BLaER1 (cell line): ENCODE results near the gene ADAP1.

ENCODE experiments used
- H3K27ac ChIP-seq: shearing (Covaris generic); formaldehyde crosslinking; 2 replicates; pipeline ENCODE4 v1.8.1; 2022
- H3K27me3 ChIP-seq: shearing (Covaris generic); formaldehyde crosslinking; 2 replicates; pipeline ENCODE4 v1.8.1; 2022
- H3K36me3 ChIP-seq: shearing (Covaris generic); formaldehyde crosslinking; 2 replicates; pipeline ENCODE4 v1.8.1; 2022
- H3K4me1 ChIP-seq: shearing (Covaris generic); formaldehyde crosslinking; 2 replicates; pipeline ENCODE4 v1.8.1; 2022
- H3K4me2 ChIP-seq: shearing (Covaris generic); formaldehyde crosslinking; 2 replicates; pipeline ENCODE4 v1.8.1; 2022
- H3K4me3 ChIP-seq: shearing (Covaris generic); formaldehyde crosslinking; 2 replicates; pipeline ENCODE4 v1.8.1; 2022
- H3K9ac ChIP-seq: shearing (Covaris generic); formaldehyde crosslinking; 2 replicates; pipeline ENCODE4 v1.8.1; 2022
- H3K9me3 ChIP-seq: shearing (Covaris generic); formaldehyde crosslinking; 2 replicates; pipeline ENCODE4 v1.8.1; 2022
- H4K20me1 ChIP-seq: shearing (Covaris generic); formaldehyde crosslinking; 2 replicates; pipeline ENCODE4 v1.8.1; 2022
- Cebpa-rat ChIP-seq: shearing (Covaris generic); IDR thresholded peaks from 2 replicates; pipeline ENCODE4 v1.8.1; 2022

The ADAP1 gene

GRCh38 chr7:983004-983615, 28.6 kb upstream of the ADAP1 start, which contains the start of gene CYP2W1:
CYP2W1 (plus strand) TSS chr7:983181; CDS start chr7:983212, 31 bp downstream.
- H4K20me1 ChIP-seq, result no peaks in the 10 kb centered on the region
- H3K9ac ChIP-seq, result peak within 1 kb of the TSS; percentile 73
- H3K4me2 ChIP-seq, result peak within 1 kb of the TSS; percentile 84
- no peaks in the 10 kb centered on the region for H3K9me3 ChIP-seq
- TF ChIP-seq Cebpa-rat, result no peak
- peak within 1 kb of the TSS; percentile 39; the same call in 1 of the 2 replicates for H3K4me3 ChIP-seq
- H3K27ac ChIP-seq, result peak within 1 kb of the TSS; percentile 92
- H3K36me3 ChIP-seq, result no peaks in the 10 kb centered on the region
- H3K4me1 ChIP-seq, result peaks cover 100% of the 10 kb centered on the region
- H3K27me3 ChIP-seq, result no peaks in the 10 kb centered on the region

GRCh38 chr7:982511-983003, 28.1 kb upstream of the ADAP1 start:
- Histone ChIP-seq H4K20me1 (no peaks in the 10 kb centered on the region), H3K27ac (peak overlapping the region; percentile 92), H3K4me3 (no peak overlapping the region; the same call in 1 of the 2 replicates), H3K9ac (peak overlapping the region; percentile 73), H3K9me3 (no peaks in the 10 kb centered on the region), H3K4me1 (peaks cover 100% of the 10 kb centered on the region), H3K36me3 (no peaks in the 10 kb centered on the region), H3K27me3 (no peaks in the 10 kb centered on the region), H3K4me2 (peak overlapping the region; percentile 84)
- no peak for TF ChIP-seq Cebpa-rat

GRCh38 chr7:981793-982510, 27.5 kb upstream of the ADAP1 start:
- Histone ChIP-seq H3K4me2 (peak overlapping the region; percentile 84), H3K4me1 (peaks cover 100% of the 10 kb centered on the region), H3K4me3 (no peak overlapping the region; the same call in 1 of the 2 replicates), H3K36me3 (no peaks in the 10 kb centered on the region), H3K9me3 (no peaks in the 10 kb centered on the region), H3K27me3 (no peaks in the 10 kb centered on the region), H4K20me1 (no peaks in the 10 kb centered on the region), H3K9ac (peak overlapping the region; percentile 73), H3K27ac (peak overlapping the region; percentile 92)
- TF ChIP-seq Cebpa-rat, result no peak

GRCh38 chr7:979886-980571, 25.5 kb upstream of the ADAP1 start:
- Histone ChIP-seq H3K4me2 (peak overlapping the region; percentile 84), H3K36me3 (no peaks in the 10 kb centered on the region), H4K20me1 (peaks cover 3% of the 10 kb centered on the region; the same call in 1 of the 2 replicates), H3K27ac (peak overlapping the region; percentile 92), H3K9me3 (no peaks in the 10 kb centered on the region), H3K4me1 (peaks cover 96% of the 10 kb centered on the region), H3K27me3 (no peaks in the 10 kb centered on the region), H3K9ac (peak overlapping the region; percentile 48; the same call in 1 of the 2 replicates), H3K4me3 (no peak overlapping the region)
- TF ChIP-seq Cebpa-rat, result 0 out of 2 replicates have a peak, but pooled peaks have one; percentile 48

- Histone ChIP-seq H3K9me3 (no peaks in the 10 kb centered on the region), H3K27me3 (no peaks in the 10 kb centered on the region), H3K4me3 (no peak overlapping the region), H3K36me3 (no peaks in the 10 kb centered on the region), H3K4me2 (peak overlapping the region; percentile 84), H4K20me1 (peaks cover 12% of the 10 kb centered on the region), H3K9ac (no peak overlapping the region), H3K27ac (peak overlapping the region; percentile 92), H3K4me1 (peaks cover 87% of the 10 kb centered on the region)
- TF ChIP-seq Cebpa-rat, result no peak
Observed at GRCh38 chr7:979151-979550, 24.7 kb upstream of the ADAP1 start.

- Histone ChIP-seq H3K27ac (peak overlapping the region; percentile 92), H3K4me1 (peaks cover 87% of the 10 kb centered on the region), H3K9me3 (no peaks in the 10 kb centered on the region), H4K20me1 (peaks cover 18% of the 10 kb centered on the region), H3K9ac (no peak overlapping the region; the same call in 1 of the 2 replicates), H3K27me3 (no peaks in the 10 kb centered on the region), H3K4me2 (peak overlapping the region; percentile 84), H3K36me3 (0 out of 2 replicates have a peak, but pooled peaks cover under 1% of the 10 kb centered on the region), H3K4me3 (no peak overlapping the region)
- TF ChIP-seq Cebpa-rat, result no peak
Observed at GRCh38 chr7:978416-979091, 24.1 kb upstream of the ADAP1 start.

GRCh38 chr7:978049-978346, 23.5 kb upstream of the ADAP1 start:
- Histone ChIP-seq H3K4me1 (peaks cover 87% of the 10 kb centered on the region), H4K20me1 (peaks cover 23% of the 10 kb centered on the region), H3K27ac (peak overlapping the region; percentile 92), H3K9ac (peak overlapping the region; percentile 64; the same call in 1 of the 2 replicates), H3K27me3 (no peaks in the 10 kb centered on the region), H3K4me2 (peak overlapping the region; percentile 84), H3K9me3 (no peaks in the 10 kb centered on the region), H3K4me3 (peak overlapping the region; percentile 2; the same call in 1 of the 2 replicates), H3K36me3 (peaks cover 6% of the 10 kb centered on the region)
- TF ChIP-seq Cebpa-rat, result no peak

- peaks cover 11% of the 10 kb centered on the region for H3K36me3 ChIP-seq
- H3K27me3 ChIP-seq, result no peaks in the 10 kb centered on the region
- peak overlapping the region; percentile 2; the same call in 1 of the 2 replicates for H3K4me3 ChIP-seq
- H3K9me3 ChIP-seq, result no peaks in the 10 kb centered on the region
- H3K27ac ChIP-seq, result peak overlapping the region; percentile 92
- peak overlapping the region; percentile 64; the same call in 1 of the 2 replicates for H3K9ac ChIP-seq
- peak overlapping the region; percentile 84 for H3K4me2 ChIP-seq
- TF ChIP-seq Cebpa-rat, result no peak
- H4K20me1 ChIP-seq, result peaks cover 24% of the 10 kb centered on the region
- peaks cover 87% of the 10 kb centered on the region for H3K4me1 ChIP-seq
Observed at GRCh38 chr7:977326-978048, 23.0 kb upstream of the ADAP1 start.
